SKM-1 (cell line): ENCODE results near the gene CA6.
"Not testable (repeated sequence)": the region's sequence is repeated elsewhere in the genome, so short reads cannot be mapped to it uniquely, and the experiment has no call there.

Experiments
- DNase-seq: peaks from one replicate; lab custom pipeline; 2025; ENCODE audit not compliant: unreplicated experiment; lab: John Stamatoyannopoulos, UW

The CA6 gene

DNA sequence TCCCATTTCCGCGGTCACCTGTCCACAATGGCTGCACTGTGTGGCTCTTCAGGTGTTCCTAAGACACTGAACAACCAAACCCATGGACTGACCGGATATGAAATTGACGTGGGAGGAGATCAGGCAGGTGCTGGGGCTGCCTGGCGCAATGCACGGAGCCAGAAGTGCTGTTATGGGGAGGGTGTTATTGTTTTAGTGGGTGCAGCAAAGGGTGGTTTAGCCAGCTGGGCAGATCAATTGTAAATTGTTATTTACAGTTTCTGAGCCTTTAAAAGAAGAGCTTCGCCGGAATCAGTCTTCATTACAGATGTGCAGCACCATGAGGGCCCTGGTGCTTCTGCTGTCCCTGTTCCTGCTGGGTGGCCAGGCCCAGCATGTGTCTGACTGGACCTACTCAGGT is at the start of gene CA6:
TSS of gene CA6 (plus strand) at position 301 of the 400 bp plus-strand sequence. CDS start at position 320, 19 bp downstream.
- no peak for DNase-seq

DNA sequence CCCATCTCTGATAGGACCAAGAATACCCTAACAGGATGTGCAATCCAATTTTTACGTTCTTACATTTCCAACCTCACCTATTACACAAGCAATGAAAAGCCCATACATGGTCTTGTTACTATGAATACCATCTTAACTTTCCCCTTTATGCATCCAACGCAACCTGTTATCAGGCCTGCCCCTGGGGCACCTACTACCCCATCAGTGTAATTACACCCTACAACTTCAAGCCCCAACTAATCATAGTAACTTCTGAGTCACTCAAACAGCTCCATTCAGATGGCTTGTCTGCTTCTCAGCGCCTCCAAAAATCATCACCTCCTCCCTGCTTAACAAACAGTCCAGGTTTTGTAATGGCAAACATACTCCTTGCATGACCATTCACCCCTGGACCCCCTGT is 48.9 kb upstream of the CA6 start:
- not testable (repeated sequence) for DNase-seq

DNA sequence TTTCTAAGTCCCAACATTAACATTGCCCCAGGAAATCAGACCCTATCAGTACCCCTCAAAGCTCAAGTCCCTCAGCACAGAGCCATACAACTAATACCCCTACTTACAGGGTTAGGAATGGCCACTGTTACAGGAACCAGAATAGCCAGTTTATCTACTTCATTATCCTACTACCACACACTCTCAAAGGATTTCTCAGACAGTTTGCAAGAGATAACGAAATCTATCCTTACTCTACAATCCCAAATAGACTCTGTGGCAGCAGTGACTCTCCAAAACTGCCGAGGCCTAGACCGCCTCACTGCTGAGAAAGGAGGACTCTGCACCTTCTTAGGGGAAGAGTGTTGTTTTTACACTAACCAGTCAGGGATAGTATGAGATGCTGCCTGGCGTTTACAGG is 48.2 kb upstream of the CA6 start:
- not testable (repeated sequence) for DNase-seq

DNA sequence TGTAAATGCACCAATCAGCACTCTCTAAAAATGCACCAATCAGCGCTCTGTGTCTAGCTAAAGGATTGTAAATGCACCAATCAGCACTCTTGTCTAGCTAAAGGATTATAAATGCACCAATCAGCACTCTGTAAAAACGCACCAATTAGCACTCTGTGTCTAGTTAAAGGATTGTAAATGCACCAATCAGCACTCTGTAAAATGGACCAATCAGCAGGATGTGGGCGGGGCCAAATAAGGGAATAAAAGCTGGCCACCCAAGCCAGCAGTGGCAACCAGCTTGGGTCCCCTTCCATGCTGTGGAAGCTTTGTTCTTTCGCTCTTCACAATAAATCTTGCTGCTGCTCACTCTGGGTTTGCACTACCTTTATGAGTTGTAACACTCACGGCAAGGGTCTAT is 47.2 kb upstream of the CA6 start:
- not testable (repeated sequence) for DNase-seq

DNA sequence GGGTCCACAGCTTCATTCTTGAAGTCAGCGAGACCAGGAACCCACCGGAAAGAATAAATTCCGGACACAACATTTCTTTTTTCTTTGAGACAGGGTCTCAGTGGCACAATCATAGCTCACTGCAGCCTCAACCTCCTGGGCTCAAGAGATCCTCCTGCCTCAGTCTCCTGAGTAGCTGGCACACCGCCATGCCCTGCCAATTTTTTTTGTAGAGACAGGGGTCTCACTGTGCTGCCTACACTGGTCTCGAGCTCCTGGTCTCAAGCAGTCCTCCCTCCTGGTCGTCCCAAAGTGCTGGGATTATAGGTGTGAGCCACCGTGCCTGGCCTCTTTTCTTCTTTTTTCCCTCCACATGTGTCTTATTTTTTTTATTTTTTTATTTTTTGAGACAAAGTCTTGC is 46.6 kb upstream of the CA6 start:
- DNase-seq, result no peak

DNA sequence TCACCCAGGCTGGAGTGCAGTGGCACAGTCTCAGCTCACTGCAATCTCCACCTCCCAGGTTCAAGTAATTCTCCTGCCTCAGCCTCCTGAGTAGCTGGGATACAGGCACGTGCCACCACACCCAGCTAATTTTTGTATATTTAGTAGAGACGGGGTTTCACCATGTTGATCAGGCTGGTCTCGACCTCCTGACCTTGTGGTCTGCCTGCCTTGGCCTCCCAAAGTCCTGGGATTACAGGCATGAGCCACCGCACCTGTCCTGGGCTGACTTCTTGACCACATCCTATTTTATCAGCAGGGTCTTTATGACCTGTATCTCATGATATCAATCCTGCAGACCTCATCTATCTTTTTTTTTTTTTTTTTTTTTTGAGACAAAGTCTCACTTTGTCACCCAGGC is 45.0 kb upstream of the CA6 start:
- not testable (repeated sequence) for DNase-seq

DNA sequence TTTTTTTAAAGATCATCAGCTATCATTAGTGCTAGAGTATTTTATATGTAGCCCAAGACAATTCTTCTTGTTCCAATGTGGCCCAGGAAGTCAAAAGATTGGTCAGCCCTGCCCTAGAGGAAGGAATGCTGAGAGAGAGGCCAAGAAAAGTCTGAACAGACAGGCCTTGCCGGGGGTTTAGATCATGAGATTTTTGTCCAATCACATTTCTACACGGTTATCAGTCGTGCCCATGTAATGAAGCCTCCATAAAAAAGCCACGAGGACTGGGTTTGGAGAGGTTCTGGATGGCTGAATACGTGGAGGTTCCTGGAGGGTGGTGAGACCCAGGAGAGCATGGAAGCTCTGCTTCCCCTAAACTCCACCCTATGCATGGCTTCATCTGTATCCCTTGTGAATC is 42.9 kb upstream of the CA6 start:
- DNase-seq, result no peak

DNA sequence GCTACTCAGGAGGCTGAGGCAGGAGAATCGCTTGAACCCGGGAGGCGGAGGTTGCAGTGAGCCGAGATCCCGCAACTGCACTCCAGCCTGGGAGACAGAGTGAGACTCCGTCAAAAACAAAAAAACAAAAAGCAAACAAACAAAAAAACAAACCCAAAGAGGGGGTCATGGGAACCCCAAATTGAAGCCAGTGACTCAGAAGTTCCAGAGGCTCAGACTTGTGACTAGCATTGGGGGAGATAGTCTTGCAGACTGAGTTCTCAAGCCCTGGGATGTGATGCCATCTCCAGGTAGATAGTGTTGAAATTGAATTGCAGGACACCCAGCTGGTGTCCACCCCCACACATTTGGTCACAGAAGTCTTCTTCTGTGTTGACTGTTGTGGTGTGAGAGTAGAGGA is 42.3 kb upstream of the CA6 start:
- DNase-seq, result no peak

DNA sequence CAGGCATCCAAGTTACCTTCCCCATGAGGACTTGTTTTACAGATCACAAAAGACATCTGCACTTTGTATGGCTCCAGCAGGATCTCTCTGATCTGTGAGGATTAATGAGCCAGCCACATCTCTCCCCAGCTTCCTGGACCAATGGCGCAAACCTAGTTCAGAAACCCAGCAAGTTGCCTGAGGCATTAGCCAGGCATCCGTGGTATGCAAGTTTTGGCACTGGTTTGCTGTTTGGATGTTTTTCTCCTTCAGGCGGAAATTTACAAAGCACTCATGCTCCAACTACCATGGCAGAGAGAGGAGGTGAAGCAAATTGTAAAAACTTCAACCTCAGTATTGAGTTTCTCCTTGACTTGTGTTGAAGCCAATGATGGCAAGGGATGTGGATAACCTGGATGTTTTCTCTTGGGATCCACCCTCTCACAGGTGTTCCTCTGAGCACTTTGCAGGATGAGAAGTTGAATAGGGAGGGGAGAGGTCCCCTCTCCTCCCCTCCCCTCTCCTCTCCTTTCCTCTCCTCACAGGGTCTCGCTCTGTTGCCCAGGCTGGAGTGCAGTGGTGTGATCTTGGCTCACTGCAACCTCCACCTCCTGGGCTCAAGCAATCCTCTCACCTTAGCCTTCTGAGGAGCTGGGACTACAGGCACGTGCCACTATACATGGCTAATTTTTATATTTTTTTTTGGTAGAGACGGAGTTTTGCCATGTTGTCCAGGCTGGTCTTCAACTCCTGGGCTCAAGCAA is 41.6 kb upstream of the CA6 start:
- no peak for DNase-seq

DNA sequence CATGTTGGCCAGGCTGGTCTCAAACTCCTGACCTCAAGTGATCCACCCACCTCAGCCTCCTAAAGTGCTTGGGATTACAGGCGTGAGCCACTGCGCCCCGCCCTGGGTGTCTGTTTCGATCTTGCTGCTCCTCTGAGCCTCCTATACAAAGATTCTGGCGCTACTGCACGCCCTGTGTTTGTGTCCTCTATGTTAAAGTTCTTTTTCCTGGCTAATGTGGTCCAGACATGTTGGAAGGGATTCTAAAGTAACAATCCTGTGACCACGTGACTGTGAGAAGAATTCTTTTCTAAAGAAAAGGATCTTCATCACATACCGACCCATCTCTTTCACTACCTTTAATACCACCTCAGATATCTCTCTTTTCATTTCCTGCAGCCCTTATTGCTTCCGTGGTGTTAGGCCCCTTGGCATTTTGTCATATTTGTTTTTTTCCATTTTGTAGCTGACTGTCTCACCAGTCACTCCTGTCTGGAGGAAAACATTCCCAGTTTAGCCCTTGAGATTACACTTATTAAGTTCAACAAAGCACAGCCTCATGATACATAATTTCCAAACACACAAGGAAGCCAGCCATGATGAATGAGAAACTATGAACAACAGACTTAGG is 40.0 kb upstream of the CA6 start:
- no peak for DNase-seq

DNA sequence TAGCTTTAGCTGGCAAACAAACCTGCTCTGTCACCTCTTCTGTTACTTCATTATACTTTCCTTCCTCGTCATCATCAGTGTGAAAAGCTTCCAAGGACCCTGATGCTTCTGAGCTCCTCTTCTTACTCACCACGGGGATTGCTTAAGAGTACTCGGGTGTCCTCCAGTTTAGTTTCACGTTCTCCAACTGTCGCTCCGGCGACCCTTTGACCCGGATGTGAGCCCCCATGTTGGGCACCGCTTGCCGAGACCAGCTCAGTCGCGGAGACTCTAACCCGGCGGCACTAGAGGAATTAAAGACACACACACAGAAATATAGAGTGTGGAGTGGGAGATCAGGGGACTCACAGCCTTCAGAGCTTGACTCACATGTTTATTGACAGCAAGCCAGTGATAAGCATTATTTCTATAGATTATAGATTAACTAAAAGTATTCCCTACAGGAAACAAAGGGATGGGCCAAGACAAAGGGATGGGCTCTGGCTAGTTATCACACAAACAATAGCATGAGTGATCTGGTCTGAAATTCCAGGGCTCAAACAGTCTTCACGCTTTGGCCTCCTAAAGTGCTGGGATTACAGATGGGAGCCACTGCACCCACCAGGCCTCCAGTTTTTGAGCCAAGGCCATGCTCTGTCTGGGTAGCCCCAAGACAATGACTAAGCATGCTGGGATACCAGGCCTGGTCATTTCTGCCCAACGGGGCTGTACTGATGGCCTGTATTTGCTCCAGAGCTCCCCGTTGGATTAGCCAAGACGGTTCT is 37.1 kb upstream of the CA6 start:
- DNase-seq, result peak; percentile 49

DNA sequence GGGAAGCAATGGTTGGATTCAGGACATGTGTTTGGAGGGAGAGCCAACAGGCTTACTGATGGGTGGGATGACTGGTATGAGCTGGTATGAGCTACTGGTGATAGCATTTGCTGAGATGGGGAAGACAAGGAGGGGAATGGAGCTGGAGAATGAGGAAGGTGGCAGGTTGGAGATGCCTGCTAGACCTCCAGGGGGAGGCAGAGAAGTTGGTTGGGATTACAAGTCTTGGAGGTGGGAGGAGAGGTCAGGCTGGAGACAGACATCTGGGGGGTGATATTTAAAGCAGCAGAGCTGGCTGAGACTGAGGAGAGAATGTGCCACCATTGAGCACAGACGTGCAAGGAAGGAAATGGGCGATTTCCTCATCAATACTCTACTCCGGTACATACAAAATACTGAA is 35.3 kb upstream of the CA6 start:
- no peak for DNase-seq

DNA sequence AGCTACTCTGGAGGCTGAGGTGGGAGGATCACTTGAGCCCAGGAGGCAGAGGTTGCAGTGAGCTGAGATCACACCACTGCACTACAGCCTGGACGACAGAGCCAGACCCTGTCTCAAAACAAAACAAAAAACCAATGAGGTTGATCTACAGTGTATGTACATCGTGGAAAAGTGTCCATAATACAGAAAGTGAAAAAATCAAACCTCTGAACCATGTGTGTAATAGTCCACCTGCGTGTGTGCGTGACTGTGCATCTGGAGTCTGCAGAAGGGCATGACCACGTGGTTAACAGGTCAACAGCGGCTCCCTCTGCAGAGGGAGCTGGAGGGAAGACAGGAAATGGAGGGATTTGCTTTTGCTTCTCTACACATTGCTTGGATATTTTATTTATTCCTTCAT is 34.8 kb upstream of the CA6 start:
- DNase-seq, result no peak

DNA sequence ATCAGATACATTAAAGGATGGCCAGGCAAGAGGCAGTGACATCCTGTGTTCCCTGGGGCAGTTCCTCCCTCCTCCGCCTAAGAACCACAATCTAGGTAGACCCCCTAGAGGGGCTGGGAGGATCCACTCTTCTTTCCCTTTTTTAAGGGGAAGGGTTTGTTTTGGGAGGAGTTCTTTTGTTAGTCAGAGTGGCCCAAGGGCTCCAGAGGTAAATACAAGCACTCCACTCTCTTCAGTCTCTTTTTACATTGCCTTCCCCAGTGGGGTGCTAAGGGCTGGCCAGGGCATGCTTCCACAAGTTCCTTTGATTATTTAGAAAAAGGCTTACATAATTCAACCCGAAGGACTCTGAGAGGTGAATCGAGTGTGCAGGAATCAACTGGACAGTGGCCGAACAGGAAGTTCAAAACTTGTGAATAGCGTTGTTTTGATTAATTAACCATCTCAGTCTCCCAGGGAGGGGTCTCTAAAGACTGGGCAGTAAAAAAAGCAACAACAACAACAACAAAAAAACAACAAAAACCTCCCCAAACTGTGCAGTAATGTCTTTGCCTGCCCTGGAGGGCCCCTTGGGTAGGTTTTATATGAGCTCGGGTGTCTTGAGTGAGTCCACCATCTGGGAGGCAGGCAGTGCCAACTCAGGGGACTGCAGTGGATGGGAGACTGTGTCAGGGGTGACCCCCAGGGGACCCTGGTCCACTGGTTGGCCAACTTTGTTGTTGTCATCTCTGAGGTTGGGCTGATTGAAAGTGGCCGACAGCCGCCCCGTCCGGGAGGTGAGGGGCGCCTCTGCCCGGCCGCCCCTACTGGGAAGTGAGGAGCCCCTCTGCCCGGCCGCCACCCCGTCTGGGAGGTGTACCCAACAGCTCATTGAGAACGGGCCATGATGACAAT is 34.0 kb upstream of the CA6 start:
- DNase-seq, result no peak

DNA sequence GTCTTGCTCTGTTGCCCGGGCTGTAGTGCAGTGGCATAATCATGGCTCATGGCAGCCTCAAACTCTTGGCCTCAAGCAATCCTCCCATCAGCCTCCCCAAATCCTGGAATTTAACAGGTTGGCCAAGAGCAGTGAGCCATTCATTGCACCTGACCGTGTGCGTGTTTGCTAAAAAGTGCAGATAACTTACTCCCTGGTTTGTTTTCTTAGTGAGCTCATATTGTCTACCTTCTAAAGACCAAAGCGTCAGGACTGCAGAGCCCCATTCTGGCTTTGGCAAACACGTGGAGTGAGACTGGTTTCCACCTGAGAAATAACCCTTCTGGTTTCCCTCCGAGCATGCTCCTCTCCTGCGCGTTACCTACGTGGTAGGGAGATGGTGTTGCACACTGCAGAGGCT is 32.2 kb upstream of the CA6 start:
- DNase-seq, result no peak

DNA sequence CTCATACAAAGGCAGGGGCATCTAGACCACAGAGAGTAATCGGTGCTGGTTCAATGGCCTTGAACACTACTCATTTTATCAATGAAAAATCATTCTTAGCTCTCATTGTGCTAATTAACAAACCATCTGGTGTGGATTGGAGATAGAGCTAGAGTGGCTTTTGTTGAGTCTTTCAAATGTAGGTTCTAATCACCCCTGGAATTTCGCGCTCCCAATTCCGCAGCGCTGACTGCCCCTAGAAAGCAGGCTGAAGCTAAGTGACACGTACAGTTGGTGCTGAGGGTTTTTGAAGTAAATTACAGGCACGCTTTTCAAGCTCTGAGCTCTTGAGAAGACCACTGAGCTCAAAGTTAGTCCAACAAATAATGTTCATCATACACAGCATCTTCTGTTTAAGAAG is 31.2 kb upstream of the CA6 start:
- DNase-seq, result no peak

DNA sequence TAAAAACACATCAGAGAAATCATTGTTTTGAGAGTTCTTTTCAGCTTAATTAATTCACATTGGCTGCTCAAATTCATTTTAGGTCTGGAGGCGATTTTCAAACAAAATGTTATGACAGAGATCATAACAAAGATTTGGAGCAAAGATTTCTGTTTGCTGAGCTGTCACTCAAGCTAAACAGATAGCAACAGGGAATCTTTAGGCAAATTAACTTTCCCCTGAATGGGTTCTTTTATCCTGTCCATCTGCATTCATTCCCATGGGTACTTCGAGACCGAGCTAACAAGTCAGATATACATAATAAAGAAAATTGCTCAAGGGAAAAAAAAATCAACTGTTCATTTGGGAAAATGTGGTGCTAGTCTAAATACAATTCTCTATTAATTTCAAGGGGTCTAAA is 30.2 kb upstream of the CA6 start:
- DNase-seq, result no peak

DNA sequence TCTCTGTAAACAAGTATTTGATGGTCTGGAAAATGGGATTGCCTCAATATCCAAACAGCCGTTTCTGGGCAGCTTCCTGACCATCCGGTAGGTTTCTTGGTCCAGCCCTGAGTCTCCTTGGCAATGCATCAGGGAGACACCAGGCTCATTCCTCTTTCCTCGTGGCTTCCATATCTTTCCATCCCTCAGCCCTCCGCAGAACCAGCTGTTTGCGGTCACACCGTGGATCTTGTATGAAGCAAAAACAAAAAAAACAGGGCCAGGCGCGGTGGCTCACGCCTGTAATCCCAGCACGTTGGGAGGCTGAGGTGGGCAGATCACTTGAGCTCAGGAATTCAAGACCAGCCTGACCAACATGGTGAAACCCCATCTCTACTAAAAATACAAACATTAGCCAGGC is 28.1 kb upstream of the CA6 start:
- DNase-seq, result not testable (repeated sequence)

DNA sequence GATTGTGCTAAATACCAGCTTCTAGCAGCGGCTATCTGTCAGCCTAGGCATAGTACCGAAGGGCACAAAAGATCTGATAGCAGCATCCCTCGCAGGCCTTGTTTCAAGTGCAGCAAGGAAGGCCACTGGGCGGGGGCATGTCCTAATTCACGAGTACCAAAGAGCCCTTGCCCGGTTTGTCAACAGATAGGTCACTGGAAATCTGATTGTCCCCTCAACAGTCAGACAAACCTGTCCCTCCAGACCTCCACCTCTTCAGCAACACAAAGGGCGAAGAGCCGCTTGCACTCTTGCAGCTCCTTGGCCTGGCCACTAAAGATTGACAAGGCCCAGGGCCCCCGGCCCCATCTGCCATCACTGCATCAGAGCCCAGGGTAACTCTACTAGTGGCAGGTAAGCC is 22.7 kb upstream of the CA6 start:
- no peak for DNase-seq

DNA sequence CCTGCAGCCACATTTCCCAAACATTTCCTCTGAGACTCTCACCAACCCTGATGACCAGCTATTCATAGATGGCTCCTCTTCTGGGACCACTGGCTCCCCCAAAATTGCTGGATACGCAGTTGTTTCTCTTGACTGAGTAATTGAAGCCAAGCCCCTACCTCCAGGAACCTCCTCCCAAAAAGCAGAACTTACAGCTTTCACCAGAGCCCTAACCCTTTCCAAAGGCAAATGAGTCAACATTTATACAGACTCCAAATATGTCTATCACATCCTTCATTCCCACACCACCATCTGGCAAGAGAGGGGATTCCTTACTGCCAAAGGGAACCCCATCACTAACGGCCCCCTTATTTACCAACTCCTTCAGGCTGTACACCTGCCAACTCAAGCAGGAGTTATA is 20.3 kb upstream of the CA6 start:
- DNase-seq, result peak; percentile 41

DNA sequence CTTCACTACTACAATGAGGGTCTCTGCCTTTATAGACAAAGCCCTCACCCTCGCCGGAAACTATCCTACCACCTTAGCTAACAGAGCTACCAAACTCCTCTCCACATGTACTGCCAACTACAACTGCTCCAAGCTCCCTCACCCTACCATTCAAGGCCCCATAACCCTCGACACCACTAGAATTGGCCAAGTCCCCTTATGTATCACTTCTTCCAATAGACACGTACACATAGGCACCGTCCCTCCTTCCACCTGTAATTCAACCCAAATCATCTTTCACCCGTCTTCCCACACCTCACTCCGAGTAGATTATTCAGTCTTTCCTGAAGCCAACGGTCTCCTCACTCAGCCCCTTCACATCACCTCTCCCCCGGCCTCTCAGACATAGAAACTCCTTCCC is 19.7 kb upstream of the CA6 start:
- no peak for DNase-seq
